ENCODE results near the gene DST. TPM values are rescaled to one million over a fixed set of nuclear protein-coding genes. Genes with fewer than 3 reads are reported as not detected.

The DST gene
- total and polyA plus RNA-seq, 7 experiments from 2014 or later = 0.46 to 20.3 (median 6.5) TPM

DNA sequence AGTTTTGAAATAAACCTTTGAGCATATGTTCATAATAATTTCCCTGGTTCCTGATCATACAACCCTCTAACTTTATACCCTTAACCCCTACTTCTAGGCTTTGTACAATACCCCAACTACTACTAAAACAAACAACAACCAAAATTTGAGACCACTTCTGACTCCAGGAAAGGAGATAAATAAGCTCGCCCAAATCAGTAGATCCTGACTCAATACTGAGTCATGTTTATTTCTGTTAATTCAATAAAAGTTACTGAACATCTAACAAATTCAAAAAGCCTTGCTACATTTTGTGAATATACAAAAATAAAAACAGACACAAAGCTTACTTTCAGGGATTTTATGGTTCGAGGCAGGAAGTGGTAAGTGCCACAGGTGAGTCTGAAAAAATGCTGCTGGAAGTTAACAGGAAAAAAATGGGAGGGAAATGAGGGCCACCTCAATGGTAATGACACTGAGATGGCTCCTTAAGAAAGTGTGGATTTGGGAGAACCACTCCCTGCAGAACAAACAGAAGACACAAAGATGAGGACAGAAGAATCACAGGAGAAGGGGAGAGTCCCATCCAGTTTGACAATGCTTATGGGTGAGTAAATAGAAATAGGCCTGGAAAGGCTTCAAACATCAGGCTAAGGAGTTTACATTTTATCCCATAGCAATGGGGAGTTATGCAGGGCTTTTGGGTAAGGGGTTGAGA, 63.4 kb downstream of the DST start:
- ATAC-seq (no peak), DNase-seq (no peak)
- Histone ChIP-seq H3K4me3 (ENCODE audit: low read length) (no peak overlapping the region), H3K36me3 (ENCODE audit: control insufficient read depth in 2 of 3, insufficient read depth in 3 of 3, low read length in 3 of 3) (no peaks in the 10 kb centered on the region), H3K27ac (ENCODE audit: low read depth, low read length) (no peak overlapping the region), H3K9me3 (ENCODE audit: control insufficient read depth in 2 of 3, low read length in 3 of 3) (no peaks in the 10 kb centered on the region), H3K27me3 (ENCODE audit: control insufficient read depth in 2 of 2, insufficient read depth in 2 of 2, low read length in 2 of 2) (no peaks in the 10 kb centered on the region), H3K4me1 (ENCODE audit: control insufficient read depth in 2 of 2, insufficient read depth in 2 of 2, low read length in 2 of 2) (no peaks in the 10 kb centered on the region)
- no peaks in the 10 kb centered on the region for H3K36me3 Mint-ChIP-seq
- H3K27ac Mint-ChIP-seq = no peak overlapping the region
- no peak overlapping the region for H3K4me3 Mint-ChIP-seq
- no peaks in the 10 kb centered on the region for H3K9me3 Mint-ChIP-seq
- H3K4me1 Mint-ChIP-seq = no peaks in the 10 kb centered on the region
- intact Hi-C loops (cut with micrococcal nuclease) = no loop called here
- H3K27me3 Mint-ChIP-seq = no peaks in the 10 kb centered on the region
- ChIA-PET POLR2A (no interaction called here), CTCF (interaction anchor here (1.0 kb wide), 1 partner anchor 8 kb away, joined by 3 read pairs; no protein-coding TSS in a partner anchor)

DNA sequence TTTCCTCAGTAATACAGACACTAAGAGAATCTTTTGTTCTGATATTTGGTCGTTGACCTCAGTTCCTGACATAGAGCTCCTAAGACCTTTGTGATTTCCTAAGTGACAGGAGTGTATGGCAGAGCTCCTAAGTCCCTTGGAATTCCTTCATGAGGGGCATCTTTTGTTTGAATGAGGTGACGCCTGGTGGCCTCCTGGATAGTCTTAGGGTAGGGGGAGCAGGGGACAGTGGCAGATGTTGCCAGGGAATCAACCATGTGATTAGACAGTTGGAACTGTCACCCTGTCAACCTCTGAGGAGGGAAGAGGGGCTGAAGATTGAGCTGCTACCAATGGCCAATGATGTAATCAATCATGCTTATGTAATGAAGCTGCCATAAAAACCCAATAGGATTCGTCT, 67.0 kb downstream of the DST start:
- Mint-ChIP-seq H3K36me3 (no peaks in the 10 kb centered on the region), H3K4me1 (no peaks in the 10 kb centered on the region), H3K9me3 (no peaks in the 10 kb centered on the region), H3K27me3 (peaks cover 0 to 4% (median 0%) of the 10 kb centered on the region in 5 donors), H3K4me3 (no peak overlapping the region), H3K27ac (no peak overlapping the region)
- Histone ChIP-seq H3K9me3 (ENCODE audit: control insufficient read depth in 2 of 3, low read length in 3 of 3) (no peaks in the 10 kb centered on the region), H3K4me1 (ENCODE audit: control insufficient read depth in 2 of 2, insufficient read depth in 2 of 2, low read length in 2 of 2) (no peaks in the 10 kb centered on the region), H3K36me3 (ENCODE audit: control insufficient read depth in 2 of 3, insufficient read depth in 3 of 3, low read length in 3 of 3) (no peaks in the 10 kb centered on the region), H3K4me3 (ENCODE audit: low read length) (no peak overlapping the region), H3K27me3 (ENCODE audit: control insufficient read depth in 2 of 2, insufficient read depth in 2 of 2, low read length in 2 of 2) (no peaks in the 10 kb centered on the region), H3K27ac (ENCODE audit: low read depth, low read length) (no peak overlapping the region)
- ATAC-seq (no peak), DNase-seq (no peak)
- intact Hi-C loops (cut with micrococcal nuclease) = no loop called here
- CTCF ChIA-PET = interaction anchor here (0.9 kb wide), 1 partner anchor 24 kb away, joined by 3 read pairs; no protein-coding TSS in a partner anchor
- POLR2A ChIA-PET = no interaction called here

DNA sequence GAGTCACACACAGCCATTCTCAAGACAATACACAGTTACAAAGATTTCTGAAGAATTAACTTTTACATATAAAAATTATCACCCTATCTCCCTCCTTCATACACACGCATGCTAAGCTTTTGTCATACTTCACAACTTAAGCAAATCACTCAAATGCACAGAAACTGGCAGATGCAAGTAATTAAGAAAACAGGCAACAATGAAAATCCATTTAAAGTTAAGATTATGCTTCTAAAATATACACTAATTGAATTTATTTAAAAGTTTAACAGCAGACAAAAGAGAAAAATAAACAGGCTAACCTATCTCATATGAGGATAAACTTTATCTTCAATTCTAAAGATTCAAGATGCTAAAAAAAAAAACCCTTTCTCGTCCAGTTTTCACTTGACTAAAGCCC, 68.4 kb downstream of the DST start:
- H3K4me3 ChIP-seq (ENCODE audit: low read length) = no peak overlapping the region
- Mint-ChIP-seq H3K27me3 (peaks cover 0 to 4% (median 0%) of the 10 kb centered on the region in 5 donors), H3K4me1 (no peaks in the 10 kb centered on the region), H3K4me3 (no peak overlapping the region), H3K27ac (no peak overlapping the region), H3K36me3 (no peaks in the 10 kb centered on the region), H3K9me3 (no peaks in the 10 kb centered on the region)
- H3K27ac ChIP-seq (ENCODE audit: low read depth, low read length) = no peak overlapping the region
- no peaks in the 10 kb centered on the region for H3K27me3 ChIP-seq (ENCODE audit: control insufficient read depth in 2 of 2, insufficient read depth in 2 of 2, low read length in 2 of 2)
- H3K4me1 ChIP-seq (ENCODE audit: control insufficient read depth in 2 of 2, insufficient read depth in 2 of 2, low read length in 2 of 2) = no peaks in the 10 kb centered on the region
- H3K36me3 ChIP-seq (ENCODE audit: control insufficient read depth in 2 of 3, insufficient read depth in 3 of 3, low read length in 3 of 3) = no peaks in the 10 kb centered on the region
- ATAC-seq = no peak
- intact Hi-C loops (cut with micrococcal nuclease) = no loop called here
- H3K9me3 ChIP-seq (ENCODE audit: control insufficient read depth in 2 of 3, low read length in 3 of 3) = no peaks in the 10 kb centered on the region
- DNase-seq = no peak
- CTCF ChIA-PET = interaction anchor here (0.6 kb wide), 1 partner anchor 8 kb away, joined by 3 read pairs; no protein-coding TSS in a partner anchor
- POLR2A ChIA-PET = no interaction called here

DNA sequence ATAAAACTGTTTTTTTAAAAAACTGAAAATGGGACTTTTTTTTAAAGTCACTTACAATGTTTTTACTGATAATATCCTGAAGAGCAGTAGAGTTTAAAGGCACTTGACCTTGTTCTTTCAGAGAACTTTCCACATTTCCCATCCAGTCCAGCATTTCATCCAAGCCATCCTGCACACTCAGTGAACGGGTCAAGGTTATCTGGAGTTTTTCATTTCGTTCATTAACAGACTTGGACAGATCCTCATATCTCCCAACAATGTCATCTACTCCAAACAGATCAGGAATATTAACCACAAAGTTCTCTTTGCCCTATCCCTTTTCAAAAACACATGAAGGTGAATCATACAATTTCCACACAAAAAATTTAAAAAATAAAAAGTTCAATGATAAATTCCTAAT, 69.1 kb downstream of the DST start:
- Histone ChIP-seq H3K36me3 (ENCODE audit: control insufficient read depth in 2 of 3, insufficient read depth in 3 of 3, low read length in 3 of 3) (no peaks in the 10 kb centered on the region), H3K27ac (ENCODE audit: low read depth, low read length) (no peak overlapping the region), H3K27me3 (ENCODE audit: control insufficient read depth in 2 of 2, insufficient read depth in 2 of 2, low read length in 2 of 2) (no peaks in the 10 kb centered on the region), H3K4me3 (ENCODE audit: low read length) (no peak overlapping the region), H3K4me1 (ENCODE audit: control insufficient read depth in 2 of 2, insufficient read depth in 2 of 2, low read length in 2 of 2) (no peaks in the 10 kb centered on the region), H3K9me3 (ENCODE audit: control insufficient read depth in 2 of 3, low read length in 3 of 3) (no peaks in the 10 kb centered on the region)
- no peaks in the 10 kb centered on the region for H3K36me3 Mint-ChIP-seq
- H3K9me3 Mint-ChIP-seq = no peaks in the 10 kb centered on the region
- DNase-seq (no peak), ATAC-seq (no peak)
- intact Hi-C loops (cut with micrococcal nuclease) = no loop called here
- POLR2A ChIA-PET = no interaction called here
- H3K27me3 Mint-ChIP-seq = peaks cover 0 to 4% (median 0%) of the 10 kb centered on the region in 5 donors
- CTCF ChIA-PET = interaction anchor here (0.6 kb wide), 1 partner anchor 17 kb away, joined by 3 read pairs; no protein-coding TSS in a partner anchor
- no peak overlapping the region for H3K4me3 Mint-ChIP-seq
- H3K4me1 Mint-ChIP-seq = no peaks in the 10 kb centered on the region
- no peak overlapping the region for H3K27ac Mint-ChIP-seq

DNA sequence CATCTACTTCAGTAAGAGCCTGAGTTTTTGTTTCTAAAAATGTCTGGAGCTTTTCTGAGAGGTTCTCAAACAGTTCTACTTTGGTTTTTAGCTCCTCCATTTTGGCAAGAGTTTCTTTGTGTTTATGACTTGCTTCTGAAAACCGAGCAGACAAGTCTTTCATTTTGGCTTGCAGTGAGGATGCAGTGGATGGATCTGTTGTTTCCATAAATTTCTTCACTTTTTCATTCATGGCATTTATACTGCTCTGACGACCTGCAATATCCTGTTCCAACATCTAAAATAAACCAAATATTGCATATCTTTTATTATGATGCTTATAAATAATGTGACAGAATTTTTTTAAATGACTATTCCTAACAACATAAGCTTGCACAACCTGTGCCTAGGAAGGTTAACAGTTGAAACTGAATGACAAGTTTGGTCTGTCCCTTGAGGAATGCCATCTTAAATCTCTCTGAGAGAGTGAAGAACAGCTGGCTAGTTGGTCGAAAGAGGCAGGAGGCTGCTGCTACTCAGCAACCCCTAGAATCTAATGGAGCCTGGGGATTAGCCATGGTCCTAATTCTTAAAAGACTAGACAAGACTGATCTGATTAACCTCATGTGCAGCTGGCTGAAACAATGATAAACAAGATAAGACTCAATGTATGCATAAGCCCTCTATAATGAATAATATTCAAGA, 69.8 kb downstream of the DST start:
- intact Hi-C loops (cut with micrococcal nuclease) = no loop called here

DNA sequence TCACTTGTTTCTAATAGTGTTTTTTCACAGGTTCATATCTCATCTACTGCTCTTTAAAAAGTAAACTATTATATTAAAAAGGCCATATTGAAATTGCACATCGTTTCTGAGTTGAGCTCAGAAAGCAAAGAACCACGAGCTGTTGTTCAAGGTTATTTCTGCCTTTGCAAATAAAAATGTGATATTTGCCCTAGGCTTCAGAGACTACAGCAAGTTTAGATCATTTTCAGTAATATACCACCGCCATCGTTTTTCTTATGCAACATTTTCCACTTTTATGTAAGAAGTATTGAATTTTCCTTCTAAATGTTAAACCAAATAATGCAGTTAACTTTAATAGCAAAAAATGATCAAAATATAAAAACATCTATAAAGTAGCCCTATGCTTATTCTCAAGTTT, 71.1 kb downstream of the DST start:
- DNase-seq = no peak
- no peak overlapping the region for H3K4me3 Mint-ChIP-seq
- no peak overlapping the region for H3K27ac Mint-ChIP-seq
- intact Hi-C loops (cut with micrococcal nuclease) = loop anchor here in 1 of 2 donors (2.0 kb wide), 1 partner anchor 21 kb away; no protein-coding TSS in a partner anchor
- POLR2A ChIA-PET = no interaction called here
- Histone ChIP-seq H3K4me1 (ENCODE audit: control insufficient read depth in 2 of 2, insufficient read depth in 2 of 2, low read length in 2 of 2) (no peaks in the 10 kb centered on the region), H3K36me3 (ENCODE audit: control insufficient read depth in 2 of 3, insufficient read depth in 3 of 3, low read length in 3 of 3) (no peaks in the 10 kb centered on the region), H3K27ac (ENCODE audit: low read depth, low read length) (no peak overlapping the region), H3K27me3 (ENCODE audit: control insufficient read depth in 2 of 2, insufficient read depth in 2 of 2, low read length in 2 of 2) (no peaks in the 10 kb centered on the region), H3K9me3 (ENCODE audit: control insufficient read depth in 2 of 3, low read length in 3 of 3) (no peaks in the 10 kb centered on the region), H3K4me3 (ENCODE audit: low read length) (no peak overlapping the region)
- H3K4me1 Mint-ChIP-seq = no peaks in the 10 kb centered on the region
- H3K36me3 Mint-ChIP-seq = no peaks in the 10 kb centered on the region
- no peaks in the 10 kb centered on the region for H3K9me3 Mint-ChIP-seq
- peaks cover 0 to 4% (median 0%) of the 10 kb centered on the region in 5 donors for H3K27me3 Mint-ChIP-seq
- no peak for ATAC-seq
- CTCF ChIA-PET = interaction anchor here (0.6 to 1.8 kb wide), 8 partner anchors 8 to 213 kb away, joined by 3 to 5 read pairs (median 4); no protein-coding TSS in a partner anchor

More for the DNA sequence above, 69.8 kb downstream of the DST start:
- no peak overlapping the region for H3K27ac ChIP-seq (ENCODE audit: low read depth, low read length)
- no peaks in the 10 kb centered on the region for H3K4me1 ChIP-seq (ENCODE audit: control insufficient read depth in 2 of 2, insufficient read depth in 2 of 2, low read length in 2 of 2)
- H3K27me3 Mint-ChIP-seq = peaks cover 0 to 4% (median 0%) of the 10 kb centered on the region in 5 donors
- H3K9me3 ChIP-seq (ENCODE audit: control insufficient read depth in 2 of 3, low read length in 3 of 3) = no peaks in the 10 kb centered on the region
- H3K4me1 Mint-ChIP-seq = no peaks in the 10 kb centered on the region
- no peak for DNase-seq
- no peaks in the 10 kb centered on the region for H3K36me3 ChIP-seq (ENCODE audit: control insufficient read depth in 2 of 3, insufficient read depth in 3 of 3, low read length in 3 of 3)
- no peak overlapping the region for H3K27ac Mint-ChIP-seq
- no peaks in the 10 kb centered on the region for H3K9me3 Mint-ChIP-seq
- ATAC-seq = no peak
- POLR2A ChIA-PET = no interaction called here
- no peak overlapping the region for H3K4me3 ChIP-seq (ENCODE audit: low read length)
- H3K36me3 Mint-ChIP-seq = no peaks in the 10 kb centered on the region
- H3K4me3 Mint-ChIP-seq = no peak overlapping the region
- CTCF ChIA-PET = no interaction called here
- no peaks in the 10 kb centered on the region for H3K27me3 ChIP-seq (ENCODE audit: control insufficient read depth in 2 of 2, insufficient read depth in 2 of 2, low read length in 2 of 2)

Data from naive thymus-derived CD4-positive, alpha-beta T cell (primary cell).